Measurements from ENCODE around the gene FLT1.

- TF ChIP-seq CTCF (IDR thresholded peaks at IDR 0.05) (no peak), POLR2AphosphoS5 (IDR thresholded peaks at IDR 0.05) (no peak), POLR2A (IDR thresholded peaks at IDR 0.05) (no peak)
Measured at GRCh38 chr13:28526876-28527275, 31.9 kb upstream of the FLT1 start.

All from breast epithelium (tissue), 3 donors.